Activated T-cell treated with anti-CD3 and anti-CD28 coated beads for 48 hours (primary cell): Measurements from ENCODE around the gene MAGI2.

Experiments
- DNase-seq: peaks from one replicate; pipeline ENCODE4 v3.0.0-alpha.2; 2020; ENCODE audit warnings: low read depth

The MAGI2 gene

GRCh38 chr7:79245623-79246249 is 207.7 kb downstream of the MAGI2 start:
- DNase-seq = no peak

DNA sequence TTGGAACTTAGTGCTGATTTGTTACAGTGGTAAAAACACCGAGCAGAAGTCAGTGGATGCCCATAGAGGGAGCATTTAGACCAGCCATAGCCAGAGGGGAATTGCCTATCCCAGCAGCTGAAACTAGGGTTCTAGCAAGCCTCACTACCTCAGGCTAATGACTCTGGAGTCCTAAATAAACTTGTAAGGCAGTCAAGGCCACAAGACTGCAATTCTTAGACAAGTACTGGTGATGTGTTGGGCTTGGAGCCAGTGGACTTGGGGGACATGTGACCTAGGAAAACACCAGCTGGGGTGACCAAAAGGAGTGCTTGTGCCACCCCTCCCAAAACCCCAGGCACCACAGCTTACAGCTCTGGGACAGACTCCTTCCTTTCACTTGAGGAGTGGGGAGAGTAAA is 209.0 kb downstream of the MAGI2 start:
- DNase-seq = no peak

DNA sequence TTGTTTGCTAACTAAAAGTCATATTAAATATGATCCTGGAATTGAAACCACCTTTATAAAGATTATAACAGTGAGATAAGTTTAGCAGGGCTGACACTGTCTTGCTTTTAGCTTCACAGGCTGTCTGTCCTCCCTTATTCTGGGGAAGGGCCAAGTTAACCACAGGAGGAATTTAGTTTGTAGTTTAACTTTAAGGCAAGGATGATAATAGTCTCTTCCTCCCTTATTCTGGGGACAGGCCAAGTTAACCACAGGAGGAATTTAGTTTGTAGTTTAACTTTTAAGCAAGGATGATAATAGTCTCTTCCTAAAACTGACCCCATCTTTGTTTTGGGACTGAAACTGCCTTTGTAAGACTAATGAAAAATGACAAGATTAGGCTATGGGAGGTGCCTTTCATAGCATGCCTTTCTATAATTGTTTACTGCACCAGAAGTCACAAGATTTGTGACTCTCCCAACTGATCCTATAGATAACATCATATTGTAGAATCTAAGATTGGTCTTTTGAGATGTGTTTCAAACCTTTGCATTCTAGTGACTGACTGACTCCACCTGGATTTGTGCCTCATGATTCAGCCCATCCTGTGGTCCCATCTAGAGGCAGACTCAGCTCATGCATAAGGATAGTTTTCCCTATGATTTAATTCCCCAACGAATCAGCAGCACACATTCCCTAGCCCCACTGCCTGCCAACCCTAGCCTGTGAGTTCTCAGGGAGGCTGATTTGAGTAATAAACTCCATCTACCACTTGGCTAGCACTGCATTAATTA is 212.0 kb downstream of the MAGI2 start:
- no peak for DNase-seq

DNA sequence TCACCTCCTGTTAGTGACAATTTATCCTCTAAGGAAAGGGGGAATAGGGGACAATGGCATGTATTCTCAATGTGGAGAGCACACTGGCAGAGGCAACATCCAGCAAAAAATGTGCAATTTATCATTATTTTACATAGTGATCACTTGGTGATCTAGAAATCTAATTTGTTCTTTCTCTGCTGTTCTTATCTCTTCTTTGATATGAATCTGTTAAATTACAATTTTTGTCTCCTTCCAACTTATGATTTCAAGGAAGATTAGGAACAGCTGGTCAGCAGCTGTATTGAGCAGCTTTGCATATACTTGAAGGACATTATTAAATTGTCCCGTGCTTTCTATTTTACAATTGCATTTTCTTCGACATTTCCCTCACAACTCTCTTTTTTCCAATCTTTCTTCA is 213.1 kb downstream of the MAGI2 start:
- no peak for DNase-seq

GRCh38 chr7:79236352-79237028 is 217.0 kb downstream of the MAGI2 start:
- DNase-seq = no peak

DNA sequence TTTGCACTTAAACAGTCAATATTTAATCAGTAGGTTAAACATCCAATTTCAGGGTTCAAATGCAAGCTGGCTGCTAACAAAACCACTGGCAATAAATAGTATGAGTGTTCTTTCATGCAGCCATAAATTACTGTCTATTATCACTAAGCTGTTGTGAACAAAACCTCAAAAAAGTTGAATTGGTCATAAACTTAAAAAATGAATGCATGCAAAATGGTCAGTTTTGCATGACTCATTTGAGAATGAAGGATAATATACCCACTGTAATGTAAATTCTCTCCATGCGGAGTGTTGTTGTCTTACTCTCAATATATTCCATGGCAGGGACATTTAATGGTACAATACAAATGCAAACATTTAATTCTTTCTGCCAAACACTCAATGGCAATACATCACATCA is 226.4 kb downstream of the MAGI2 start:
- DNase-seq = no peak

DNA sequence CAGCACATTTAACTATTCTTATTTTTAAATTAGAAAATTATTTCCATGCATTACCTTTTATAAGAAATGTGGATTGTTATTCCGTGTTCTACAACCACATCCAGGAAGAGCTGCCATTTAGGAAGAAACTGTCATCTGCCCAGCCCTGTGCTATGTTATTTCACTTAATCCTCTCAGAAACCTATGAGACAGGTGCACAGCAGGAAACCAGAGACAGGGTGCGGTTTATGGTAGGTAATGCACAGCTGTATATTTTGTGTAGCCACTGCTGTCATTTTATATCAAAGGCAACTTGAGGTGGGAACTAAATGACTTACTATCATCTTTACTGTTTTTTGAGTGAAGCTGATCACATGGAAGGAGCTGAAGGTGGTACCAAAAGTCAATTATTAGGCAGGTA is 232.3 kb downstream of the MAGI2 start:
- no peak for DNase-seq

DNA sequence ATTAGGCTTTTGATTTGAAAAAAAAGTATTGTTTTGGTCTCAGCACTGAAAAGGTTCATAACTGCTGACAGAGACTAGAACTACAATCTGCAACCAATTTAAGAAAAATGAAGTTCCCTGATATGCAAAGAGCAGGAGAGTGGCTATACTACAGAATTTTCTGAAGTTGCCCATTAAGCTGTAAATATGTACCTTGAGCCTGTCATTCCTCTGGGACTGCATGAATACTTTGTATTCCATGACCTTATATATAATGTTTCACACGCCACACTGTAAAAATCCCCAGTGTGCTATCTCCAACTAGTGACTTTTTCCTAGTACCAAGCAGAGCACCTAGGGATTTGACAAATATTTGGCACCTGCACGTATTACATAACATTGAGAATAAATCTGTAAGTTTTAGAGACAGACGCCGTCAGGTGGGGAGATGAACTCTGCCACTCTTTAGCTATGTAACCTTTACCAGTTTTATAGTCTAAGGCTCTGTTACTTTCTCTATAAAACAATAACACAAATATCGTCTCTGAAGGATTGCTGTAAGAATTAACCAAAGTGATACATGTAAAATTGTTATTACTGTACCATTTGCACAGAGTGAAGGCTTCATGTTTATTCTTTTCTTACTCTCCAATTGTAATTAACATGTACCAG is 235.4 kb downstream of the MAGI2 start:
- no peak for DNase-seq

- no peak for DNase-seq
These were observed 236.0 kb downstream of the MAGI2 start for GRCh38 chr7:79217468-79217867.

DNA sequence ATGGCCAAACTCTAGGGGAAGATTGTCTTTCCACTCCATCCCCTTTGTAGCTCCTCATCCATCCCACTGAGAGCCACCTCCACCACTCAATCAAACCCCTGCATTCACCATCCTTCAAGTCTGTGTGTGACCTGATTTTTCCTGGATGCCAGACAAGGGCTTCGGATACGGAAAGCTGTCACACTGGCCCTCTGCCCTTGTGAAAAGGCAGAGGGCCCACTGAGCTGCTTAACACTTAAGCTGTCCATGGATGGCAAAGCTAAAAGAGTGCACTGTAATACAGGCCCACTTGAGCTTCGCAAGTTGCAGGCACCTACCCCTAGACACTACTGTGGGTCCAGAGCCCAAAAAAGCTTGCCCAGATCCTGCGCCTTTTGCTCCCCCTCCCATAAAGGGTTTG is 237.2 kb downstream of the MAGI2 start:
- DNase-seq = no peak

- no peak for DNase-seq
These were observed 241.1 kb downstream of the MAGI2 start for GRCh38 chr7:79212334-79212733.

- DNase-seq = no peak
These were observed 241.7 kb downstream of the MAGI2 start for GRCh38 chr7:79211724-79212123.

GRCh38 chr7:79199961-79200360 is 253.5 kb downstream of the MAGI2 start:
- no peak for DNase-seq

DNA sequence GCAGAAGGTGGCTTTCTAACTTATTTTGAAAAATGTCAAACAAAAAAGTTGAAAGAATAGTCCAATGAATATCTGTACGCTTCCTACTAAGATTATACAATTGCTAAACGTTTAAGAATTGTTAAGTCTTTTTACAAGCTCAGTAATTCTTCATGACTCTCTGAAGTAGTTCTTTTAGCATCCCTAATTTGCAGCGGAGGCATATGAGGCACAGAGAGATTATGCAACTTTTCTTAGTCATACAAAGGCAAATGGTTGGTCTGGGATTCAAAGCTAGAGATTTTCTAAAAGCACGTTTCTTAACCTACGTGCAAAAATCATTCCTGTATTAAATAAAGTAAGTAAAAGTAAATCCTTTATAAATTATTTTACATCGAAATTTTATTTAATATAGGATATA is 254.2 kb downstream of the MAGI2 start:
- DNase-seq = no peak

DNA sequence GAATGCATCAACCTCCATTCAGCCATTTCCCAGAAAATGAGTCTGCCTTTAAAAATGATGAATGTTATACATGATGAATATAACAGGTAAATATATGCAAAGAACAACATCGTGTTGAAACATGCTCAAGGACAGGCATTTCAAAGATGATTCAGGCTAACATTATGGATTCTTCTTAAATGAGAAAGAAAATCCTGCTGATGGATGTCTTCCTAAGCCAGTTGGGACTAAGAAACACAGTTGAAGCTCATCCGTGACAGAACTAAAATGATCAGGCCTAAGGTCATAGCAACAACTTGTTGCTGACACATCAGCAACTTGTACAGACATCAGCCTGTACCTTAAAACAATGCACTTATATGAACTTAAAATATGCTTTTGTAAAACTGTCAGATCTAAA is 267.9 kb downstream of the MAGI2 start:
- no peak for DNase-seq

- DNase-seq = no peak
These were observed 271.2 kb downstream of the MAGI2 start for GRCh38 chr7:79182283-79182682.

DNA sequence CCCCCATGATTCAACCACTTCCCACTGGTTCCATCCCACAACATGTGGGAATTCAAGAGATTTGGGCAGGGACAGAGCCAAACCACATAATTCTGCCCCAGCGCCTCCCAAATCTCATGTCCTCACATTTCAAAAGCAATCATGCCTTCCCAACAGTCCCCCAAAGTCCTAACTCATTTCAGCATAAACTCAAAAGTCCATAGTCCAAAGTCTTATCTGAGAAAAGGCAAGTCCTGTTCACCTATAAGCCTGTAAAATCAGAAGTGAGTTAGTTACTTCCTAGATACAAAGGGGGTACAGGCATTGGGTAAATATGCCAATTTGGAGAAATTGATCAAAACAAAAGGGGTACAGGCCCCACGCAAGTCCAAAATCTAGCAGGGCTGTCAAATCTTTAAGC is 272.9 kb downstream of the MAGI2 start:
- no peak for DNase-seq

DNA sequence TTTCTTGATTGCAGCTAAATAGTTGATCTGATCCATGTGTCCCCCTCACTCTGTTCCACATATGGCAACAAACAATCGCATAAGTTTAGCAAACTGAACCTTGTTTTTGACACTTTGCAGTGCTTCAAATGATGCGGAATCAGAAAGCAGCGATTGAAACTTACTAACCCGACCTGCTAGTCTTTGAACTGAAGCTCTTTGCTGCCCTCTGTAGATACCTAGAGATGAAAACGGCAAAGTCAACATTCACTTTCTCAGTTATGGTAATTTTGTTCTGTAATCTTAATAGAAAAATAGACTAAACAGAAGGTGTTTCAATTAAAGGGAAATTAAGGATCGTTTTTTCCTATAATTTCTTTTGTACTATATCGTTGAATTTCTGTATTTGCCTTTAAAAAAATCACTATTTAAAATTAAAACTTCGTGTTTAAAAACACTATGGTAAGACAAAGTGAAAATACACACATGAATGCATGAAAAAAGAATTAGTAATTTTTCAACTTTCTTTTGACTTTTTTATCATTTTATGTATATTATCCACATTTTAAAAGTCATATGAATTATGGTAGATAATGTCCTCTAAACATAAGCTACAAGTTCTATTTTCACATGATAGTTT is 276.5 kb downstream of the MAGI2 start:
- no peak for DNase-seq

- DNase-seq = no peak
These were observed 278.1 kb downstream of the MAGI2 start for GRCh38 chr7:79175374-79175773.

- DNase-seq = no peak
These were observed 288.2 kb downstream of the MAGI2 start for GRCh38 chr7:79165225-79165624.

DNA sequence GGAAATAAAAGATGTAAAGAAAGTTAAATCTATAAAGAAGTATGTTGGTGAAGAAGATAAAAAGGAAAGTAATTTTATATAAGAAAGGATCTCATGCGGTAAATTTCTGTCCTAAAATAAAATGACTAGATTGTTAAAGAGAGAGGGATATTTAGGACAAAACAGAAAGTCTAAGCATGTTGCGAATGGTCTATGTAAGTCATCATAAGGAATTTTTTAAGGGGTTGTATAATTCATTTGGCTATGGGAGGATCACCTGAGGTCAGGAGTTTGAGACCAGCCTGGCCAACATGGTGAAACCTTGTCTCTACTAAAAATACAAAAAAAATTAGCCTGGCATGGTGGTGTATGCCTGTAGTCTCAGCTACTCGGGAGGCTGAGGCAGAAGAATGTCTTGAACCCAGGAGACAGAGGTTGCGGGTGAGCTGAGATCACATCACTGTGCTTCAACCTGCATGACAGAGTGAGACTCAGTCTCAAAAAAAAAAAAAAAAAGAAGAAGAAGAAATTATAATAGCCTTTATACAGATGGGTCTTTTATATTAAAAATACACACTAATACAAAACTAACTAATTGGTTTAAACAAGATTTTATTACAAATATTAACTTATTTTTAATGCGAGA is 294.3 kb downstream of the MAGI2 start:
- DNase-seq = no peak

DNA sequence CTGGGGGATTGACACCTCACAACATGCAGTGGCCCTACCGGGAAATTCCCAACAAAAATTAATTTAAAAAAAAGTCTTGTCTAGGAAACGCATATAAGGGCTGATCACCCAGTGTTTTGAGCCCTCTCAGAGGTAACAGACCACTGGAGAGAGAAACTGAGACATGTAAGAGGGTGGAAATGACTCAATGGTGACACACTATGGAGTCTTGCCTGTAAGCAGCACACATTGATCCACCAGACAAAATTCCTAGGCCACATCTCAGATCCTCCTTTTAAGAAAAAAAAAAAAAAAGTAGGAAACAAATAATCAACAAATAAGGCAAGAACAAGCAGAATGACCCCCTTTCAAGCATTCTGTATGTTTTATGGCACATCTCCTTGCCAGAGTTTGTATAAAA is 296.2 kb downstream of the MAGI2 start:
- DNase-seq = no peak
